HEK293T (cell line): ENCODE measurements around the gene PCDHB3.

Experiments used
- ARNT ChIP-seq: fragments of 450-650 bp; IDR thresholded peaks from 2 replicates; pipeline ENCODE4 v1.6.1; 2017; ENCODE audit warnings: mild to moderate bottlenecking
- BHLHE40 ChIP-seq: fragments of 450-650 bp; IDR thresholded peaks from 2 replicates; pipeline ENCODE4 v1.6.1; 2016; ENCODE audit warnings: mild to moderate bottlenecking, moderate library complexity, borderline replicate concordance
- CTBP1 ChIP-seq: fragments of 450-650 bp; IDR thresholded peaks from 2 replicates; pipeline ENCODE4 v1.6.1; 2016; ENCODE audit warnings: borderline replicate concordance
- ELF4 ChIP-seq: fragments of 450-650 bp; IDR thresholded peaks from 2 replicates; pipeline ENCODE4 v1.6.1; 2017; ENCODE audit warnings: antibody characterized with exemption
- FOXA1 ChIP-seq: fragments of 450-650 bp; IDR thresholded peaks from 2 replicates; pipeline ENCODE4 v1.6.1; 2016; ENCODE audit warnings: mild to moderate bottlenecking
- FOXM1 ChIP-seq: fragments of 450-650 bp; IDR thresholded peaks from 2 replicates; pipeline ENCODE4 v1.6.1; 2017; ENCODE audit warnings: mild to moderate bottlenecking, borderline replicate concordance
- HDGF ChIP-seq: fragments of 450-650 bp; IDR thresholded peaks from 2 replicates; pipeline ENCODE4 v1.6.1; 2017; ENCODE audit warnings: antibody characterized with exemption, borderline replicate concordance
- LEF1 ChIP-seq: fragments of 450-650 bp; IDR thresholded peaks from 2 replicates; pipeline ENCODE4 v1.6.1; 2017; ENCODE audit warnings: mild to moderate bottlenecking, borderline replicate concordance
- NFRKB ChIP-seq: fragments of 450-650 bp; IDR thresholded peaks from 2 replicates; pipeline ENCODE4 v1.6.1; 2016; ENCODE audit warnings: mild to moderate bottlenecking, moderate library complexity
- SP1 ChIP-seq: fragments of 450-650 bp; IDR thresholded peaks from 2 replicates; pipeline ENCODE4 v1.6.1; 2017
- SUZ12 ChIP-seq: fragments of 450-650 bp; IDR thresholded peaks from 2 replicates; pipeline ENCODE4 v1.6.1; 2016; ENCODE audit warnings: mild to moderate bottlenecking
- TARDBP ChIP-seq: fragments of 450-650 bp; IDR thresholded peaks from 2 replicates; pipeline ENCODE4 v1.6.1; 2016
- ZNF384 ChIP-seq: fragments of 450-650 bp; IDR thresholded peaks from 2 replicates; pipeline ENCODE4 v1.6.1; 2016
- TF ChIP-seq, protein P1 (sequence below): fragments of 450-650 bp; IDR thresholded peaks from 2 replicates; pipeline ENCODE4 v1.6.1; 2016

- TF ChIP-seq ELF4, result no peak
- TF ChIP-seq SP1, result no peak
- no peak for TF ChIP-seq FOXM1
- TF ChIP-seq FOXA1, result no peak
- TF ChIP-seq, protein P1, sequence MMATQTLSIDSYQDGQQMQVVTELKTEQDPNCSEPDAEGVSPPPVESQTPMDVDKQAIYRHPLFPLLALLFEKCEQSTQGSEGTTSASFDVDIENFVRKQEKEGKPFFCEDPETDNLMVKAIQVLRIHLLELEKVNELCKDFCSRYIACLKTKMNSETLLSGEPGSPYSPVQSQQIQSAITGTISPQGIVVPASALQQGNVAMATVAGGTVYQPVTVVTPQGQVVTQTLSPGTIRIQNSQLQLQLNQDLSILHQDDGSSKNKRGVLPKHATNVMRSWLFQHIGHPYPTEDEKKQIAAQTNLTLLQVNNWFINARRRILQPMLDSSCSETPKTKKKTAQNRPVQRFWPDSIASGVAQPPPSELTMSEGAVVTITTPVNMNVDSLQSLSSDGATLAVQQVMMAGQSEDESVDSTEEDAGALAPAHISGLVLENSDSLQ, result no peak
- TF ChIP-seq NFRKB, result no peak
- TF ChIP-seq HDGF, result no peak
- TF ChIP-seq ZNF384, result no peak
- no peak for TF ChIP-seq BHLHE40
- TF ChIP-seq ARNT, result no peak
- TF ChIP-seq SUZ12, result no peak
- TF ChIP-seq CTBP1, result no peak
- no peak for TF ChIP-seq TARDBP
- TF ChIP-seq LEF1, result no peak
Measured at GRCh38 chr5:141150993-141151325, 50.7 kb downstream of the PCDHB3 start.
